PC-3 (cell line): ENCODE measurements around the gene PCGF1. TPM values are rescaled to one million over a fixed set of nuclear protein-coding genes. Genes with fewer than 3 reads are reported as not detected.

ENCODE experiments used
- ATAC-seq: fragments of 200-7000 bp; cut with Tn5 transposase; 2 replicates; pipeline ENCODE4 v1.9.1; 2020; ENCODE audit warnings: mild to moderate bottlenecking, moderate library complexity
- BruUV-seq: library from RNA; stranded (reverse); fragments of 400-500 nt; replicated peaks from 2 replicates; lab custom pipeline; 2021; lab: Mats Ljungman, UMichigan
- CTCF ChIA-PET: fragments of 300-600 bp; sonication (Branson Sonifier 250); formaldehyde crosslinking; loops from one replicate; lab custom pipeline; 2022; ENCODE audit warnings: antibody characterized with exemption; lab: Charles Lee
- POLR2A ChIA-PET: fragments of 300-600 bp; sonication (Branson Sonifier 250); formaldehyde crosslinking; loops from one replicate; lab custom pipeline; 2022; ENCODE audit warnings: antibody characterized with exemption; ENCODE audit not compliant: unreplicated experiment; lab: Charles Lee
- DNase-seq: peaks from one replicate; pipeline ENCODE4 v3.0.0-alpha.2; 2015
- H2AFZ ChIP-seq: fragments of 300-600 bp; sonication (generic); 2 replicates; pipeline ENCODE4 v1.6.0; 2016; ENCODE audit warnings: antibody characterized with exemption, low read length
- H3F3A ChIP-seq: fragments of 300-600 bp; sonication (generic); one replicate; pipeline ENCODE4 v1.6.0; 2017; ENCODE audit warnings: antibody characterized with exemption, low read length, control low read depth, mild to moderate bottlenecking; ENCODE audit not compliant: unreplicated experiment
- H3K27ac ChIP-seq: fragments of 300-600 bp; sonication (generic); 2 replicates; pipeline ENCODE4 v1.5.1; 2016; ENCODE audit warnings: mild to moderate bottlenecking, low read length
- H3K27me3 ChIP-seq: fragments of 300-600 bp; sonication (generic); 2 replicates; pipeline ENCODE4 v1.6.1; 2016; ENCODE audit warnings: low read length, mixed read lengths
- H3K36me3 ChIP-seq: fragments of 300-600 bp; sonication (generic); 2 replicates; pipeline ENCODE4 v1.6.1; 2016; ENCODE audit warnings: low read depth, mixed run types, low read length, mixed read lengths
- H3K4me1 ChIP-seq: fragments of 300-600 bp; sonication (generic); 2 replicates; pipeline ENCODE4 v1.5.1; 2016; ENCODE audit warnings: low read length; ENCODE audit not compliant: insufficient read depth
- H3K4me2 ChIP-seq: fragments of 300-600 bp; sonication (generic); 2 replicates; pipeline ENCODE4 v1.6.0; 2016; ENCODE audit warnings: low read length
- H3K4me3 ChIP-seq: fragments of 300-600 bp; sonication (generic); 2 replicates; pipeline ENCODE4 v1.5.1; 2016; ENCODE audit warnings: mild to moderate bottlenecking, low read length, mixed read lengths
- H3K79me2 ChIP-seq: fragments of 300-600 bp; sonication (generic); 2 replicates; pipeline ENCODE4 v1.6.1; 2017; ENCODE audit warnings: low read length, mixed read lengths
- H3K9ac ChIP-seq: fragments of 300-600 bp; sonication (generic); 2 replicates; pipeline ENCODE4 v1.6.0; 2016; ENCODE audit warnings: mild to moderate bottlenecking, low read length
- H3K9me2 ChIP-seq: fragments of 300-600 bp; sonication (generic); replicated peaks from 2 replicates; pipeline ENCODE4 v1.6.1; 2016; ENCODE audit warnings: mixed run types, low read length, mixed read lengths
- H3K9me3 ChIP-seq: fragments of 300-600 bp; sonication (generic); 2 replicates; pipeline ENCODE4 v1.6.1; 2016; ENCODE audit warnings: low read length, mixed read lengths
- H4K20me1 ChIP-seq: fragments of 300-600 bp; sonication (generic); 2 replicates; pipeline ENCODE4 v1.6.1; 2016; ENCODE audit warnings: low read length, mixed read lengths
- CTCF ChIP-seq: fragments of 300-600 bp; sonication (generic); conservative IDR thresholded peaks from 2 replicates; pipeline ENCODE4 v1.5.1; 2017; ENCODE audit warnings: antibody characterized with exemption, low read depth, mild to moderate bottlenecking, low read length
- EZH2 ChIP-seq: fragments of 300-600 bp; sonication (generic); IDR thresholded peaks from one replicate; pipeline ENCODE4 v1.6.1; 2017; ENCODE audit warnings: antibody characterized with exemption, mild to moderate bottlenecking, low read length; ENCODE audit not compliant: unreplicated experiment
- EZH2phosphoT487 ChIP-seq: fragments of 300-600 bp; sonication (generic); IDR thresholded peaks from 2 replicates; pipeline ENCODE4 v1.6.1; 2018; ENCODE audit warnings: mild to moderate bottlenecking, antibody characterized with exemption, low read length, borderline replicate concordance
- intact Hi-C: fragments of 100-400 bp; cut with micrococcal nuclease; formaldehyde crosslinking; loops from 2 replicates; pipeline ENCODE4 v1.9.0; 2023
- total RNA-seq: library from RNA; depleted of rRNA; stranded (reverse); fragments of >200 nt; gene quantifications from 2 replicates; pipeline ENCODE4 v1.2.3, GENCODE V29; 2014

PCGF1 gene
- total RNA-seq, 1 experiment from 2014 or later, result 35.7 TPM

GRCh38 chr2:74481431-74481830 is 26.1 kb downstream of the PCGF1 start:
- Histone ChIP-seq H2AFZ (no peak overlapping the region; the same call in 1 of the 2 replicates), H3K4me1 (peaks cover 20% of the 10 kb centered on the region), H4K20me1 (no peaks in the 10 kb centered on the region), H3K79me2 (peaks cover 50% of the 10 kb centered on the region), H3K27ac (no peak overlapping the region), H3F3A (no peaks in the 10 kb centered on the region), H3K4me3 (peak overlapping the region; percentile 84), H3K4me2 (peak overlapping the region; percentile 91), H3K27me3 (no peaks in the 10 kb centered on the region), H3K9ac (peak overlapping the region; percentile 84), H3K36me3 (peaks cover 5% of the 10 kb centered on the region; the same call in 1 of the 2 replicates), H3K9me3 (no peaks in the 10 kb centered on the region), H3K9me2 (no peaks in the 10 kb centered on the region)
- ATAC-seq (no peak), DNase-seq (no peak)
- no TSS peak for BruUV-seq
- no peak for TF ChIP-seq CTCF
- TF ChIP-seq EZH2, result no peak
- TF ChIP-seq EZH2phosphoT487, result no peak
- intact Hi-C loops, result no loop called here
- POLR2A ChIA-PET, result interaction anchor here (0.6 kb wide), 1 partner anchor 25 kb away, joined by 6 read pairs; no protein-coding TSS in a partner anchor
- CTCF ChIA-PET, result no interaction called here

- ATAC-seq, result no peak
- peaks cover 13% of the 10 kb centered on the region for H3K36me3 ChIP-seq
- peaks cover 17% of the 10 kb centered on the region for H3K79me2 ChIP-seq
Measured at GRCh38 chr2:74474899-74475298, 32.6 kb downstream of the PCGF1 start.

More at GRCh38 chr2:74474899-74475298, 32.6 kb downstream of the PCGF1 start:
- TF ChIP-seq CTCF (peak; percentile 51), EZH2phosphoT487 (no peak), EZH2 (no peak)
- Histone ChIP-seq H3F3A (peaks cover 10% of the 10 kb centered on the region), H3K27ac (no peak overlapping the region), H4K20me1 (no peaks in the 10 kb centered on the region), H3K4me1 (peaks cover 14% of the 10 kb centered on the region), H3K9ac (no peak overlapping the region), H3K4me2 (no peak overlapping the region), H2AFZ (no peak overlapping the region), H3K27me3 (no peaks in the 10 kb centered on the region), H3K4me3 (no peak overlapping the region), H3K9me2 (no peaks in the 10 kb centered on the region), H3K9me3 (no peaks in the 10 kb centered on the region)
- POLR2A ChIA-PET, result no interaction called here
- intact Hi-C loops, result no loop called here
- no peak for DNase-seq
- CTCF ChIA-PET, result no interaction called here
- no TSS peak for BruUV-seq
